Stimulated activated CD8-positive, alpha-beta memory T cell treated with anti-CD3 and anti-CD28 coated beads, Interleukin-7, amount 100 ng/mL, for 48 hours (primary cell): Measurements from ENCODE around the gene CIB2.

Source experiments
- DNase-seq, 2 donors: peaks; one replicate each; pipeline ENCODE4 v3.0.0-alpha.2; 2020; ENCODE audit warnings: low read depth in 1 of 2; ENCODE audit errors: extremely low read depth in 1 of 2

Gene CIB2

DNA sequence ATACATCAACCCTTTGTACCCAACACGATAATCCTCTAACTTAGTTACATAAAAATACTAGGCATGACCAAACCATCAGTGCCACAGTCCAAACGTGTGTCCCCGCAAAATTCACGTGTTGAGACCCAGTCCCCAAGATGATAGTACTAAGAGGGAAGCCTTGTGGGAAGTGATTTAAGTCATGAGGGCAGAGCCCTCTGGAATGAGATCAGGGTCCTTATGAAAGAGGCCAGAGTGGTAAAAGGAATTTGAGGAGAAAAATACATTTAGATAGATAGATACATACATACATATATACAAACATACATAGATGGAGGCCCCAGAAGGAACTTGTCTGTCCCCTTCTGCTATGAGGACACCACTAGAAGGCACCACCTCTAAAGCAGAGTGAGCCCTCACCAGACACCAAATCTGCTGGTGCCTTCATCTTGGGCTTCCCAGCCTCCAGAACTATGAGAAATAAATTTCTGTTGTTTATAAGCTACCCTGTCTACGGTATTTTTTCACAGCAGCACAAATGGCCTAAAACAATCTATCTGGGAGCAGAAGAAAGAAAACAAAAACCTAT lies 61.7 kb downstream of the CIB2 start:
- DNase-seq = no peak

DNA sequence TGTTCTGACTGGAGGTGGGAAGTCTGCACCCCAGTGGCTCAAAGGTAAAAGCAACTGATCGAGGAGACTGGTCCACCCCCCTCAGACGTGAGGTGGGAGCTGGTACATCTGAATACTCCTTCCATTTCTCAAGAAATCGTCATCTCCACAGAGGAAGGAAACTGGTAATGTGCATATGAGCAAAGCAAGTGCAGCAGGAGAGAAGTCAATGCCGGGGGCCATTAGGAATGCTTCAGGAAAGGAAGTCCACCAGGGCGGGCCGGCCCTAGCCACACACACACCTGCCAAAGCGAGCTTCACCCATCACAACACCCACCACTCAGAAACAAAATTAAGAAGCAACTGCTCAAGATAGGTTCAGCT lies 62.2 kb downstream of the CIB2 start:
- DNase-seq = no peak

DNA sequence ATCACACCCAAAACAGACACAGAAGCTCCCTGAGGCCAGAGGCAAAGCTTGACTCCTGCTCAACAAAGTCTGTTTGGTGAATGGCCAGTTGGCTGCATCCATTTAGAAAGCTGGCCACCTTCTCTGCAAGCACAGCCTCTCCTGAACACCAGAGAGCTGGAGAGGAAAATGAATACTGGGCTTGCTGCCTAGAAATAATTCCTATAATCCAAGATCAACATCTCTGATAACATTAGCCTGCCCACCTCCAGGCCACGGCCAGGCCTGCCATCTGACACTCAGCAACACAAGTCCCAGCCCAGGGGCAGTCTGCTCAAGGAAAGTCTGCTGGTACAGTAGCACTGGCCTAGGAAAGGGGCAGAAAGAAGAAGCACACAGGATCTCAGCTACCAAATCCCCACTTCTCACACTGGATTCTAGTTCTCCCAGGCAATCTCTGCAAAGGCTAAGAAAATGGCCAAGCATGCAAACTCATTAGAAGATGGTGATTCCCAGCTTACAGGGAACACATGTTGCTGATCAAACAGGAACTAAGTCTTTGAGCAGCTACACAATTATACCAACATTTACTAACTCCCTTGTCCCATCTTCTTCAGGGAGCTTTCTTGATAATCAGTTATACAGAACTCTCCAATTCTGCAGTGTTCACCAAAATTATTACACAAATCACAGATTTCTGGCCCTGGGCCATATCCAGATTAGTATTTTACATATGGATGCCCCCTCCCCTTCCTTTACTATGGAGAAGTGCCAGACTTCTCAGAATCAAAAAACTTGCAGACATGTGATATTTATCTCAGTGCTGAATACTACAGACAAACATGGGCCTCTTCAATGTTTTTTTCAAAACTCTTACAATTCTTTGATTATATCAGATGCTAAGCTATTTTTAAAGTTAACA lies 63.7 kb downstream of the CIB2 start:
- no peak for DNase-seq

DNA sequence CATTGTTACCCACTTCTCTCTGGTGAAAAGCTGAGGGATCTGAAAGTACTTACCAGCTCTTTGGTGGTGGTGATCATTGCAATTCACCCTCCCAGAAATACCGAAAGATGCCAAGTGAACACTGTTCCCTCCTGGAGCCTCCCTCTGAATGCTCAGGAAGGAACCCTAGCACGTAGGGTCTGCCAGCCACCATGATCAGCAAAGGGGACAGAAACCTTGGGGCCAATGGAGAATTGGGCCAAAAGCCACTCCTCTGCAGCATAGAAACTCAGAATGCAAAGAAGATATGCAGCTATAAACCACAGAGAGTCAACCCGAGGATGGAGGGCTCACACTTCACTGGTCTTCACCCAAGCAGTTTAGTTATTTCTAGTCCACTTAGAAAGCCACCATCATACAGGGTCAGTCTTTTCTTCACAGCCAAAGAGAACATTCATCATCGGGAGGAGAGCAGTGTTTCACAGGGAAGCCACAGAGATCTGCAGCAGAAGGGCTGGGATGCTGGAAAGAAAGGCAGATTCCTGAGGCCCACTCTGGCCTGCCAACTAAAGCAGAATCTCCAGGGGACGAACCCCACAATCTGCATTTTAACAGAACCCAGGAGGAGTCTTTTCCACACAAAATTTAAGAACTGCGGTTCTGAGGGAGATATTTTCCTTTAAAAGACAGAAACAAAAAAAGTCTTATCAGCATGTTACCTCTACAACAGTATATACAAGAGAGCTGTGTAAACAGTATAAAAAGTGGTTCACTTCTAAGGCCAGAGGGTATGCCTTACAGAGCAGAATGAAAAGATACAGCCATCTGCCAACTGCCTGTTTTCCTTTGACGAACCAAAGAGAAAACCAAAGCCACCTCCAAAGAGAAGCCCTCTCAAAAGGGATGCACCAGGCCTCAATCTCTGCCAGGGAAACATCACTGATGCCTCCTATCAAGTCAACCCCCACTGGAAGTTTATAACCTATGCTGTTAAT lies 65.0 kb downstream of the CIB2 start:
- DNase-seq = no peak

DNA sequence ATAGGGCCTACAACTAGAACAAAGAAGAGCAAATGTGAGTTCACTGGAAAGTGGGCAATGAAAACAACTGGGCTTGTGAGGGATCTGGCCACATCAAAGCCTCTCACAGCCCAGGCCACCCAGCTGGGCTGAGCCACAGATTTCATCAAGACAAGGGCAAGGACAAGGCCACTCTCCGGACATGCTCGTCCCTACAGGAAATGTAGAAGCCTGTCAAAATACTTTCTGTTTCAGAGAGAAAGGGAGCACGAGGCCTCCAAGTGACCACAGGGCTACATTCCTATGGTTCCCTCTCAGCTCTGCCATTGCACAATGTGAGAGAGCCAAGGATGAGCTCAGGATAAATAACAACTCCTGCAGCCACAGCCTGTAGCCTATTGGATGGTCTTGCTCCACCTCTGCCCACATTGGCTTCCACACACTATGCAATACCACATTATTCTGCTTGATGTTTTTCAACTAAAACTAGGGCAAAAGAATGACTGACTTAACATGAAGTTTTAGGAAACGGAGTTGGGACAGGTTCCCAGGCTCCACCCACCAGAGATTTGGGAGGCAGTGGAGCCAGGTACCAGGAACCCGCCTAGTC lies 65.9 kb downstream of the CIB2 start:
- DNase-seq = no peak

DNA sequence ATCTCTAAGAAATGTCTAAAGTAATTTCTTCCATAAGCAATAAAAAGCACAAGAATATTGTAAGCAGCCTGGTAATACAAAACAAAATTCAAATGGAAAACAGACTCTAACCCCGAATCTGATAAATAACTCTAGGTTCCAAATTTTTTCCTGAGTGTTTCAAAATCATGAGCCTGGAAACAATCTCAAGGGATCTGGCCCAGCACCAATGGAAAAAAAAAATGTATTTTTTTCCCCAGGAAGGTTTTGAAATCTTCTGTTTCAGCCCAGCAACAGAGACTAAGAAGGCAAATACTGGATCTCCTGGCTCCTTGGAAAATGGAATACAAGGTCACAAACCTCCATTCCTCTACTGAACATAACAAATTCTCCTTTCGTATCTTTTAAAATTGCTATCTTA lies 66.7 kb downstream of the CIB2 start:
- DNase-seq = no peak

DNA sequence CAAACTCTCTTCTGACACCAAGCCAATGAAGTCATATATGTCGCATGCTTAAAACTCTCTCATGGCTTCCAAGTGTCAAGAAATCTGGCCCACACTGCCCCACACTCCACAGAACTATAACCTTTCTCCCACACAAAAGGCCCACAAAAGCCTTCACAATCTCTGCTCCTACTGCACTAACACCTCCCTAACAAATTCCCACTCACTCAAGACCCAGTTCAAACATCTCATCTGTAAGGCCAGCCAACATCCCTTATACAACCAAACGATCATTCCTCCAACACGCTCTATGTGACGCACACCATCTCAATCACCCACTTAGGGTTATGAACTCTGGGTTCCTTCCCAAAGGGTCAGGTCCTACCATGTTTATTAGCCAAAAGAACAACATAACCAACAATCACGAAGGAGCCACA lies 67.3 kb downstream of the CIB2 start:
- no peak for DNase-seq

DNA sequence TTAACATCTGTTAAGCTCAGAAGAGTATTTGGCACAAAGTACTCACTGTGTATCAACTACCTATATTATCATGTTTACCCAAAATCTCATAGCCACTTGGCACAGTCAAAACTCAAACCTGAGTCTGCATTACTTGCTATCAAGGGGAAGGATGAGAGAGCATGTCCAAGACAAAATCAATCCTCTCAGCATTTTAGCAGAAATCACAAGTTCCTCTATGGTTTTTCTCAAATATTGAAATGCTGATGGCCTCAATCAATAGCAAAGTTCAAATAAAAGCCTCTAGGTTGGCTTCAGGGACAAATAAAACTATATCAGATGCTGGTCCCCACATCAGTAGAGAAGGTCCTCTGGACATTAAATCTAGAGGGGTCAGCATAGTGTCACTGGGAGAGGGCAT lies 68.0 kb downstream of the CIB2 start:
- DNase-seq = no peak

DNA sequence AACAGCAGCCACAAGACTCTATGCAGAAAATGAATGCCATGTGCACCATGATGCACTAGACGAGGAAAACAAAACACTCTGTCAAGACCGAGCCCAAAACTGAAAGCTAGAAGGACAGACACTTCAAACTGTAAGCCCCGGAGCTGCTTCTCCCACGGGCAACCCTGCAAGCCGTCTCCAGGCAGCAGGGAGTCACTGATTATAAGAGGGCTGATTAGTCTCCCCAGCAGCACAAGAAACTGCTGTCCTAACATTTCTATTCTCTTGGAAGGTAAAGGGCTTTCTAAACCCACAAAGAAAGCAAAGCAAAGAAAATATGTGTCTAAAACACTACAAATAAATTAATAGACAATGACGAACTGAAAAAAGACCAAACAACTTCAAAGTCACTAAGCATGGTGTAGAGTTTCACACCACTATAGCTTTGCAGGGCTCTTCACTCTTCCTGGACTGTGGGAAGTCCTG lies 69.2 kb downstream of the CIB2 start:
- no peak for DNase-seq

DNA sequence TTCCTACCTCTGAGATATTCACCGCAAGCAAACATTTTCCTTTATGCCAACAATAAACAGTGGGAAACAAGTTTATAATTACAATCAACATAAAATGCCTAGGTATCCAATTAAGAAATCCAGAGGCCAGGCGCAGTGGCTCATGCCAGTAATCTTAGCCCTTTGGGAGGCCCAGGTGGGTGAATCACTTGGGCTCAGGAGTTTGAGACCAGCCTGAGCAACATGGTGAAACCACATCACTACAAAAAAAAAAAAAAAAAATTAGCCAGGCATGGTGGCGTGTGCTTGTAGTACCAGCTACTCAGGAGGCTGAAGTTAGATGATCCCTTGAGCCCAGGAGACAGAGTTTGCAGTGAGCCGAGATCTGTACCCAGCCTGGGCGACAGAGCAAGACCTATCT lies 71.0 kb downstream of the CIB2 start:
- DNase-seq = no peak

DNA sequence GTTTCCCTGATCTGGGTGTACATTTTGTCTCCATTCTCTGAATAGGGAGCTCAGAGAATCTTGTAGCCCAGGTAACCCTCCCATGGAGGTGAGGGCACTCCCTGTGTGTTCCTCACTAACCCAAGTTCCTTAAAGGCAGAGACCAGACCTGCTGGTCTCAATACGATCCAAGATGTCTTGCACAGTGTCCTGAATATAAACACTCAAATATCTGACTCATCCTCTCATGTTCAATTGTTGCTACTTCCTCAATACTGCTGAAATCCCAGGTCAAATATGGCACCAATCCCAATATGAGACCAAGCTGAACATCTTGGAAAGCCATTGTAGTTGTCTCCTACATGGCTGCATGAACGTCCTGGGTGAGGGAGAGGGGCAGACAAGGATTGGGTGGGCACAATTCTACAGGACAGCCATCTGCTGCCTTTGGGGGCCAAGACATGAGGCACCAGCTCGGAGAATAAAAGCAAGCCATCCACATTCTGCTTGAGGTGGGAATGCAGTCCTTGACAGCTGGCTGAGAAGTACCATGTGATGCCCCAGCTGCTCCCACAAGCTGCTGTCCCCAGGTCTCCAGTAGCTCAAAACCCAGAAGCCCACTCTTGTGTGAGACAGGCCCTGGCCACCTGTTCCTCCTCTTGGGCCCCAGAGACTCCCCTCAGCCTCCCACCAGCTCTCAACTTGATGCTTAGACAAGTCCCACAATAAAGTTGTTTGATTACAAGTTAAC lies 72.0 kb downstream of the CIB2 start:
- no peak for DNase-seq

DNA sequence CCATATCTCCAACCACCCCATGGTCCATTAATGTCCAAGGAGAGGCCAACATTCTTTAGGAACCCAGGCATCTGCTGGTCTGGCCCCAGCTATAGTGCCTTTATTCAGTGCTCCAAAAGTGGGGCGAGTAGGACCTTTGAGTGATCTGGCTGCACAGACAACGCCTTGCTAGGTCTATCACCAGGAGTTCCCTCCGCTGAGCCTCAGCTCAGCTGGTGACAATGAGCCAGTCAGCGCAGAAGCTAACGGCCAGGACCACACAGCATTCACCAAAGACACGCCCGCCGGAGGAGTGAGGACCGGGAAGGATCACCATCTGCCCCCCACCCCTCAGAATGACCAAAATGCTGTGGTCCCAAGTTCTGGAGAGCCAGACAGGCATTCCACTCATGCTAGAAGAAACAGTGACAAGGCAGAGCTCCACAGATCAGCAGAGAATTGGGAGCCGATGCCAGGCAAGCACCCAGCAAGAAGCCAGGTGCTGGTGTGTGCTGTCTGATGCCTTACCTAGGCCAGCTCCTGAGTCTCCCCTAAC lies 72.8 kb downstream of the CIB2 start:
- DNase-seq = no peak

DNA sequence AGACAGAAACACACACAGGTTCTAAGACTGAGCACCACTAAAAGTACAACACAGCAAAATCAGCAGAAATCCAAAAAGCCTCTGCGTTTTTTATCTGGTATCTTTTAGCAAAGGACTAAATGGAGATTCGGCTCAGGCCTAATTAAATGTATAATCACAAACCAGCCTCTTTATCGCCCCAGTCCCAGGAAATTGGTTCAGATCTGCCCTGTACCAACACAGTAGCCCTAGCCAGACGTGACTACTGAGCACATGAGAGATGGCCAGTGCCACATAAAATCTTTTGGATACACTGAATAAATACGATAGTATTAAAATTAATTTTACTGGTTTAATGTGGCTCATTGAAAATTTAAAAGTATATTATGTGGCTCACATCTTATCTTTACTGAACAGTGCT lies 73.4 kb downstream of the CIB2 start:
- no peak for DNase-seq

DNA sequence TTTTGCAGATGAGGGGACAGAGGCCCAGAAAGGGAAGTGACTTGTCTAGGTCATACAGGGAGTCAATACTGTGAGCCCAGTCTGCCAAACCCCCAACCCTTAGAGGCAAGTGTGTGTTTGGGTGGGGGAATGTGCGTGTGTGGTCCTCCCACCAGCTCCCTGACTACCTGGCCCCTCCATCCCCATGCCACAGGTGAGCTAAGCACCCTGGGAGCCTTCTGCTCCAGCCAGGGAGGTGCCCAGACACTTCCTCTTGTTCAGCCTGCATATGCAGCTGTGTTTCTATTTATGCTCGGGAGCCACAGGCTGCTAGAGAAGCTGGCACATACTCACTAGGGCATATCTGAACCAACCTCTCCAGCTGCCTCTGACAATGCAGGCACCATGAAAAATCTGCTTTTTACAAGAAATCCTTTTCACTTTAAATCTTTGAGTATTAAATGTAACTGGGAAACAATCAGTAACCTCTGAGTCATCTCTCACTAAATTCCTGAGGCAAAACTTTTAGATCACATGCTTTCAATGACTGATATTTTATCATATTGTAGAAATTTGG lies 74.5 kb downstream of the CIB2 start:
- no peak for DNase-seq

DNA sequence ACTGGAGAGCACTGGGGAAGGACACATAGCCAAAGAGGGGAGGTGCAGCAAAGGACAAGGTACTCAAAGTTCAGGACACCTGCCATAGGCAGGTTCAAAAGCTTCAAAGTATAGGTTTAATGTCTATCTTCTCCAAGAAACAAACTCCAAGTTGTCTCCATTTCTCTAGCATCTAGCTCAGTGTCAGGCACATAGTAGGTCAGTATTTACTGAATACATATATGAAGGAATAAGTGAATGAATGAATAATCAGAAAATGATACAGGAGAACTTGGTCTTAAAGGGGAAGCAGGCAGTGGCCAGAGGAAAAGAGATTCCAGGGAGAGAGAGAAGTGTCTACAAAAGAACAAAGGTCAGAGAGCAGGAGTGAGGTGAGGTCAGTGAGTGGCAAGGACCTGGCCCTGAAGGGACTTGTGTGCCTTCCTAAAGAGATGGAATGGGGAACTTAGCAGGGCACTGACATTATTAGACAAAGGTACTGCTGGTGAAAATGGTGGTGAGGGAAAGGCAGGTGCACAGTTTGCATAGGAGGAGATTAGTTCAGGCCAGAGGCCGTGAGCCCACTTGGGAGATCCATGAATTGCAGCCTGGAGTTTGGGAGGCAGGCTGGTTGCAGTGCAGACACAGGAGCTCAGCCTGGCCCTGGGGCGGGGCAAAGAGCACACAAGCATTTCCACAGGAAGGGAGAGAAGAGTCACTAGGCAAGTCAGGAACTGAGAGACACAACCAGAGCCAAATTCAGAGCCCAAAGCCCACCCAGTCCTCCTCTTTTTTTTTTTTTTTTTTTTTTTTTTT lies 75.1 kb downstream of the CIB2 start:
- DNase-seq = no peak

DNA sequence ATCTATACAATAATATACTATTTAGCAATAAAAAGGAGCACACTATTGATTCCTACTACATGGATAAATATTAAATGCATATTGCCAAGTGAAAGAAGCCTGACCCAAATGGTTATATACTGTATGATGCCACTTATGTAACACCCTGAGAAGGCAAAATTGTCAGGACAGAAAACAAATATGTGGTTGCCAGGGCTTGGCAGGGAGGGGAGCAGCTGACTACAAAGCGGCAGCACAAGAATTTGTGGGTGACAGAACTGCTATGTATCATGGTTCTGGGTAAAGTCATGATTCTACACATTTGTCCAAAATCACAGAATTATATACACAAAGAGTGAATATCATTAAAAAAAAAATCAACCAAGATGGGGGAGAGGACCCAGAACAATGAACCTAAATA lies 76.3 kb downstream of the CIB2 start:
- no peak for DNase-seq
